Thyroid gland (tissue), 4 donors: ENCODE data around the gene POLD1. TPM values are rescaled to one million over a fixed set of nuclear protein-coding genes. Genes with fewer than 3 reads are reported as not detected.
A peak's percentile ranks its signal among the peaks of the same experiment; 100 is the strongest.
"Not testable (repeated sequence)": the region's sequence is repeated elsewhere in the genome, so short reads cannot be mapped to it uniquely, and the experiment has no call there.

ENCODE experiments used
- DNase-seq, 2 donors: peaks; one replicate each; pipeline ENCODE4 v3.0.0-alpha.2; 2019
- H3K27ac ChIP-seq, 3 donors: fragments of 200-600 bp; sonication (generic); 1 replicate in 2 of 3; 2 replicates in 1 of 3; pipeline ENCODE4 v1.5.1; 2016 to 2019; ENCODE audit warnings: mild to moderate bottlenecking in 1 of 3, moderate library complexity in 1 of 3
- H3K27me3 ChIP-seq: fragments of 200-600 bp; sonication (generic); one replicate; pipeline ENCODE4 v1.5.1; 2019
- H3K36me3 ChIP-seq, 2 donors: fragments of 200-600 bp; sonication (generic); one replicate each; pipeline ENCODE4 v1.5.1; 2016 to 2019
- H3K4me1 ChIP-seq, 2 donors: fragments of 200-600 bp; sonication (generic); one replicate each; pipeline ENCODE4 v1.5.1; 2017 to 2019
- H3K4me3 ChIP-seq, 3 donors: fragments of 200-600 bp; sonication (generic); replicated peaks in 1 of 3; 1 replicate in 2 of 3; 2 replicates in 1 of 3; pipeline ENCODE4 v1.5.1; 2016; ENCODE audit warnings: mild to moderate bottlenecking in 1 of 3
- H3K9me3 ChIP-seq: fragments of 200-600 bp; sonication (generic); one replicate; pipeline ENCODE4 v1.5.1; 2017
- CTCF ChIP-seq, 6 experiments: fragments of 200-600 bp in 3 of 6; fragments of 450-650 bp in 3 of 6; sonication (generic) in 3 of 6; IDR thresholded peaks; one replicate each; pipeline ENCODE4 v1.5.1; 2016 to 2019; ENCODE audit warnings: antibody characterized with exemption in 6 of 6, mild to moderate bottlenecking in 2 of 6, inconsistent platforms in 1 of 6, moderate library complexity in 1 of 6
- POLR2A ChIP-seq, 2 donors: fragments of 450-650 bp; IDR thresholded peaks; one replicate each; pipeline ENCODE4 v1.6.1; 2017; ENCODE audit warnings: antibody characterized with exemption in 2 of 2, mild to moderate bottlenecking in 2 of 2, moderate library complexity in 1 of 2
- WGBS, 2 donors: methylation state at CpG; one replicate each; pipeline ENCODE4 v1.1.5; 2017; 5-methylcytosine and 5-hydroxymethylcytosine counted together
- intact Hi-C: fragments of 100-400 bp; cut with DNase I; formaldehyde crosslinking; loops from one replicate; pipeline ENCODE4 v1.15.1; 2023
- total RNA-seq, 4 donors: library from RNA; depleted of rRNA; stranded (reverse); fragments of >200 nt; gene quantifications; one replicate each; pipeline ENCODE4 v1.2.3, GENCODE V29; 2016

Gene POLD1
- total RNA-seq, 4 donors from 2014 or later: 12.9 to 27.5 (median 19.0) TPM

- H3K4me1 ChIP-seq: peaks cover 29% of the 10 kb centered on the region in 2 donors
- no peak for DNase-seq
- H3K9me3 ChIP-seq: no peaks in the 10 kb centered on the region
- H3K27ac ChIP-seq: no peak overlapping the region
- H3K36me3 ChIP-seq: no peaks in the 10 kb centered on the region
- H3K4me3 ChIP-seq: no peak overlapping the region
- H3K27me3 ChIP-seq: no peaks in the 10 kb centered on the region
- 77 to 85% methylated on average over 8 of the region's 8 CpGs for WGBS, 2 donors
- intact Hi-C loops: no loop called here
- TF ChIP-seq CTCF (IDR thresholded peaks at IDR 0.05) (no peak), POLR2A (IDR thresholded peaks at IDR 0.05) (no peak)
Observed at GRCh38 chr19:50344661-50345318, 39.4 kb upstream of the POLD1 start.

GRCh38 chr19:50347089-50347581 lies 37.0 kb upstream of the POLD1 start:
- Histone ChIP-seq H3K4me1 (peaks cover 39 to 49% of the 10 kb centered on the region in 2 donors), H3K27ac (peak overlapping the region; percentile 87 to 94 (median 94))
- H3K36me3 ChIP-seq, H3K27me3 ChIP-seq, intact Hi-C loops, DNase-seq, H3K4me3 ChIP-seq, H3K9me3 ChIP-seq: not testable (repeated sequence)
- 48 to 57% methylated on average over 8 of the region's 8 CpGs for WGBS, 2 donors

GRCh38 chr19:50349277-50350057 lies 34.7 kb upstream of the POLD1 start:
- 70 to 73% methylated on average over 20 to 21 of the region's 22 CpGs for WGBS, 2 donors
- no peaks in the 10 kb centered on the region for H3K36me3 ChIP-seq
- intact Hi-C loops: loop anchor here (10.0 kb wide), 1 partner anchor 435 kb away; no protein-coding TSS in a partner anchor
- no peaks in the 10 kb centered on the region for H3K27me3 ChIP-seq
- H3K9me3 ChIP-seq: no peaks in the 10 kb centered on the region
- H3K4me1 ChIP-seq: peaks cover 39 to 52% of the 10 kb centered on the region in 2 donors
- peak overlapping the region; percentile 81 to 94 (median 87) for H3K27ac ChIP-seq
- H3K4me3 ChIP-seq: no peak overlapping the region
- TF ChIP-seq POLR2A (IDR thresholded peaks at IDR 0.05) (no peak), CTCF (IDR thresholded peaks at IDR 0.05) (no peak)
- DNase-seq: no peak

GRCh38 chr19:50352242-50352641 lies 31.9 kb upstream of the POLD1 start:
- Histone ChIP-seq H3K36me3 (no peaks in the 10 kb centered on the region), H3K4me1 (peaks cover 36 to 57% of the 10 kb centered on the region in 2 donors), H3K4me3 (no peak overlapping the region), H3K9me3 (no peaks in the 10 kb centered on the region), H3K27me3 (no peaks in the 10 kb centered on the region), H3K27ac (no peak overlapping the region)
- intact Hi-C loops: loop anchor here (10.0 kb wide), 1 partner anchor 433 kb away; no protein-coding TSS in a partner anchor
- no peak for DNase-seq
- TF ChIP-seq POLR2A (IDR thresholded peaks at IDR 0.05): no peak
- no peak for TF ChIP-seq CTCF (IDR thresholded peaks at IDR 0.05)
- WGBS, 2 donors: 86 to 89% methylated on average over 4 of the region's 4 CpGs

- not testable (repeated sequence) for DNase-seq, H3K4me3 ChIP-seq, H3K27me3 ChIP-seq, H3K9me3 ChIP-seq, H3K27ac ChIP-seq, H3K36me3 ChIP-seq
- intact Hi-C loops: loop anchor here (10.0 kb wide), 1 partner anchor 431 kb away; no protein-coding TSS in a partner anchor
- WGBS, 2 donors: 94 to 97% methylated on average over 7 of the region's 7 CpGs
- H3K4me1 ChIP-seq: peaks cover 27 to 56% of the 10 kb centered on the region in 2 donors
Observed at GRCh38 chr19:50353487-50353880, 30.7 kb upstream of the POLD1 start.
